Stimulated activated CD8-positive, alpha-beta memory T cell treated with anti-CD3 and anti-CD28 coated beads, Interleukin-12 subunit alpha, Interleukin-12 subunit beta, amount 100 ng/mL, for 1 hour (primary cell): ENCODE data around the gene RFNG.

ENCODE experiments used
- DNase-seq: peaks from one replicate; pipeline ENCODE4 v3.0.0-alpha.2; 2020; ENCODE audit warnings: low read depth

The RFNG gene

GRCh38 chr17:82013772-82014321, 37.8 kb downstream of the RFNG start:
- DNase-seq, result no peak

GRCh38 chr17:82013341-82013740, 38.3 kb downstream of the RFNG start:
- no peak for DNase-seq

- no peak for DNase-seq
These were observed 38.8 kb downstream of the RFNG start for GRCh38 chr17:82012640-82013295.

GRCh38 chr17:82012261-82012639, 39.4 kb downstream of the RFNG start:
- DNase-seq, result no peak

GRCh38 chr17:82011617-82012187, 39.9 kb downstream of the RFNG start:
- DNase-seq, result no peak

- no peak for DNase-seq
These were observed 40.8 kb downstream of the RFNG start for GRCh38 chr17:82010575-82011525.

GRCh38 chr17:82009413-82009812, 42.2 kb downstream of the RFNG start:
- DNase-seq, result no peak

- DNase-seq, result no peak
These were observed 42.6 kb downstream of the RFNG start for GRCh38 chr17:82008941-82009405.

- DNase-seq, result no peak
These were observed 43.2 kb downstream of the RFNG start for GRCh38 chr17:82008258-82008940.

- DNase-seq, result no peak
These were observed 43.9 kb downstream of the RFNG start for GRCh38 chr17:82007495-82008257.

- no peak for DNase-seq
These were observed 44.5 kb downstream of the RFNG start for GRCh38 chr17:82007228-82007494.

- DNase-seq, result no peak
These were observed 45.0 kb downstream of the RFNG start for GRCh38 chr17:82006468-82007227.

GRCh38 chr17:82005701-82006348, 45.8 kb downstream of the RFNG start:
- DNase-seq, result no peak

- DNase-seq, result no peak
These were observed 46.8 kb downstream of the RFNG start for GRCh38 chr17:82004517-82005455.

GRCh38 chr17:82003411-82004381, 47.9 kb downstream of the RFNG start:
- no peak for DNase-seq

GRCh38 chr17:82001571-82002056, 50.0 kb downstream of the RFNG start:
- DNase-seq, result no peak

- DNase-seq, result no peak
These were observed 50.6 kb downstream of the RFNG start for GRCh38 chr17:82000803-82001570.
